GM18868 (cell line): ENCODE data around the gene GNA14.
"Not testable (repeated sequence)": the region's sequence is repeated elsewhere in the genome, so short reads cannot be mapped to it uniquely, and the experiment has no call there.

Source experiments
- ATAC-seq: cut with Tn5 transposase; IDR thresholded peaks from one replicate; pipeline ENCODE4 v1.9.1; 2021; ENCODE audit warnings: mild to moderate bottlenecking, moderate library complexity; ENCODE audit not compliant: unreplicated experiment

GNA14 gene

GRCh38 chr9:77455312-77455927 lies 192.7 kb downstream of the GNA14 start:
- ATAC-seq = peak; percentile 58

- no peak for ATAC-seq
Measured at GRCh38 chr9:77454663-77455062, 193.5 kb downstream of the GNA14 start.

- ATAC-seq = peak; percentile 27
Measured at GRCh38 chr9:77453825-77454647, 194.1 kb downstream of the GNA14 start.

GRCh38 chr9:77451507-77451906 lies 196.6 kb downstream of the GNA14 start:
- ATAC-seq = no peak

GRCh38 chr9:77450085-77450475 lies 198.0 kb downstream of the GNA14 start:
- ATAC-seq = no peak

GRCh38 chr9:77449240-77450084 lies 198.7 kb downstream of the GNA14 start:
- no peak for ATAC-seq

GRCh38 chr9:77447646-77448045 lies 200.5 kb downstream of the GNA14 start:
- no peak for ATAC-seq

- ATAC-seq = no peak
Measured at GRCh38 chr9:77442436-77442835, 205.7 kb downstream of the GNA14 start.

- ATAC-seq = not testable (repeated sequence)
Measured at GRCh38 chr9:77441124-77441523, 207.0 kb downstream of the GNA14 start.

- ATAC-seq = no peak
Measured at GRCh38 chr9:77440057-77440456, 208.1 kb downstream of the GNA14 start.

- no peak for ATAC-seq
Measured at GRCh38 chr9:77438653-77439052, 209.5 kb downstream of the GNA14 start.

- no peak for ATAC-seq
Measured at GRCh38 chr9:77435688-77436087, 212.4 kb downstream of the GNA14 start.

- no peak for ATAC-seq
Measured at GRCh38 chr9:77435277-77435676, 212.8 kb downstream of the GNA14 start.

- peak; percentile 92 for ATAC-seq
Measured at GRCh38 chr9:77433675-77434445, 214.3 kb downstream of the GNA14 start.

- ATAC-seq = no peak
Measured at GRCh38 chr9:77432053-77432452, 216.1 kb downstream of the GNA14 start.

GRCh38 chr9:77429928-77430327 lies 218.2 kb downstream of the GNA14 start:
- ATAC-seq = no peak

GRCh38 chr9:77427256-77427927 lies 220.7 kb downstream of the GNA14 start:
- ATAC-seq = no peak

- ATAC-seq = no peak
Measured at GRCh38 chr9:77426712-77427111, 221.4 kb downstream of the GNA14 start.

GRCh38 chr9:77424993-77425392 lies 223.1 kb downstream of the GNA14 start:
- ATAC-seq = no peak

- no peak for ATAC-seq
Measured at GRCh38 chr9:77423841-77424240, 224.3 kb downstream of the GNA14 start.
